Measurements from ENCODE around the gene BAIAP2.

The BAIAP2 gene

DNA sequence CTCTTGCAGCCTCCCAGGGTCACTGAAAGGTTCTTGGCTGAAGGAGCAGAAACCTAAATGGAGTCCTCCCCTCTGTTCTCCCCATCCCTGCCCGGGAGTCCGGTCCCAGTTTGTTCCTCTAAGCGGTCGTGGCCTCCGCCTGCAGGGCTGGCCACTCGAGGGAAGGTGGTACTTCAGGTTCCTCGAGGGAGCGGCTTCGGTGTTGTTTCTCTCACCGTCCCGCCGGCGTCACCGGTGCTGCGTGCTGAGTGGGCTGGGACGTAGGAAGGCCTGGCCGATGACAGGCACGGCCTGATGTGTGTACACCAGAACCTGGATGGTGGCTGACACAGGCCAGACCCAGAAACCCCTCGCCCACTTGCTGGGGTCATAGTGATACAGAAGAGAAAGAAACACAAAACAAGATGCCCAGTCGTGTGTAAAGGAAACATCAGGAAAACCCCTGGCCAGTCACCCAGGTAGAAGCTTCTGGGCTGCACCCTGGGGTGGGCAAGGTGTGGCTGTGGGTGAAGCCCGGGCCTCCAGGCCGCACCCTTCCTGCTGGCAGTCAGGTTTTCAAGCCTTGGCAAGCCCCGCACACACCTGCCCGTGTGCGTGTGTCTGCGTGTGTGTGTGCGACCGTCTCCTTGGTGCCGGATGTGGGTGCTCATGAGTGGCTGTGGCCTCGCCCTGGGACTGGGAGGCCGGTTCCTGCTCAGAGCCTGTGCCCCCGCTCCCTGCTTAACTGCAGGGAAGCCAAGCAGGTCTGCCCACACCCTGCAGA, 52.0 kb downstream of the BAIAP2 start:
- no peak for DNase-seq (ENCODE audit: low spot score)

DNA sequence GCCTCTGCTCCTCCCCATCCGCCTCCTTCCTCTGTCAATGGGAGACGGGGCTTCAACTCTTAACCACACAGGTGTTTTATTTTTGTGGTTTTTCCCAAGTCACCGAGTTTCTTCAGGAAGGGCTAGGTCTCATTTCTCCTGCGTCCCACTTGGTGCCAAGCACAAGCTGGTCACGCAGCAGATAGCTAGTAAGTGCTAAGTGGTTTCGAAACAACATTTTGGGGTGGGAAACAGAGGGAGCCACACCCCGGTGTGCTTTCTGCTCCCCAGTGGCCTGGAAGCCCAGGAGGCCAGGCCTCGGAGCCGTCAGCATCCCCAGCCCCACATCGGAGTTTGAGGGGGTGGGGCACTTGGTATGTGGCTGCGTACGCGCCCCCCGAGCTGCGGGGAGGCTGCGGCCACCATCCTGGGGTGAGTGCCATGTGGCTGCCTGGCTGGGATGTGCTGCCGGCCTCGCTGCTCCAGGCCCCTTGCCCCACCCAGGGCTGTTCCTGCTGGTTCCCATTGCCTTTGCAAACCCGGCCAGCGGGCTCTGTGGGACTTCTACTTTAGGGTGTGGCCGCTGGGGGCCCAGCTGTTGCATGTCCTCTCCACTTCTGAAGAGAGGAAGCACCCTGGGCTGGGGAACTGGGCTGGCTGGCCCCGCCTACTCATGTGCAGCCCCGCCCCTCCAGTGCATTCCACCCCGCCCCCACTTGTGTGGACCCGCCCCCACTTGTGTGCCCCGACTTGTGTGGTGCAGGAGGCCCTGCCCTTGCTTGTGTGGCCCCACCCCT, 55.6 kb downstream of the BAIAP2 start:
- peak; percentile 53 for DNase-seq (ENCODE audit: low spot score)

DNA sequence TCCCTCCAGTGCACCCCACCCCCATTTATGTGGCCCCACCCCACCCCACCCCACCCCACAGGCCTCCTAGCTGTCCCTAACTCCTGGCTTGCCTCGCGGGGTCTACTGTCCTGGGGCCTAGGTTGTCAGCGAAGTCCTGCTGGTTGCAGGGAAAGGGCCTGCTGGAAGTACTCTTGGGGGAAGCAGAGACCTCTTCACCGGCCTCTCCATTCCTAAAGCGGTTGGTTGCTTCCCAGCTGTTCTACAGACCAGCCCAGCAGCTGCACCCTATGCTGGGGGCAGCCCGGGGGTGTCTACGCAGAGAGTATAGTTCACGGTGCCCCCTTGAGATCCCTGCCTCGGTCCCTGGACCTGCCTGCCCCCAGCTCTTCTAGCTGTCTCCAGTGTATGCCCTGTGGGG, 56.2 kb downstream of the BAIAP2 start:
- DNase-seq (ENCODE audit: low spot score): no peak

DNA sequence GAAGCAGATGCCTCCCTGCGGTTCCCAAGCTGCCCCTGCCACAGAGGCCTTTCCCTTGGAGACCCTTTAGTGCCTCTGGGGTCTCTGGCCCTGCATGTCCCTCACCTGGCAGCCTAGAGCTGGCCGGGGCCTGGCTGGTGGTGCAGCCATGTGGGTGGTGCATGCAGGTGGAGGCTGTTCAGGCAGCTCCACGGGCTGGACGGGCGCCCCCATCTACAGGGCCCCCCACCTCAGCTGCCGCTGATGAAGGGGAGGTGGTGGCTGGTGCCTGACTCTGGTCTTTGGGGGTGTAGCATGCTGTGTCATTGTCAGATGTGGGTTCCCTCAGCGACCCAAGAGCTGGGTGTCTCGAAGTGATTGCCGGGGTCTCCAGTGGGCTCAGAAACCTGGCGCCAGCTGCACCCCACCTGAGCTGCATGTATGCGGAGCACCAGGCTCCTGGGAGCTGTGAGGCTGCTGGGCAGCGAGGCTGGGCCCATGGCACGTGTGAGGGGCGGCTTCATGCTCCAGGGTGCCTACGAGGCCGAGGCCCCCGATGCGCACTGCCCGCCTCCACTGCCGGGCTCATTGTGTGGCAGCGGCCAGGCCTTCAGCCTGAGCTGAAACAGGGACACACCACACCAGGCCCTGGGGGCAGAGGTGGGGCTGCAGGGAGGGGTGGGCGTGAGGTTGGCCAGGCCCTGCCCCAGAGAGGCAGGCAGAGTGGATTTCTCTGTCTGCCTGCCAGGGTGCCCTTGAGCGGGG, 57.0 kb downstream of the BAIAP2 start:
- DNase-seq (ENCODE audit: low spot score): no peak

GRCh38 chr17:81092518-81093095, 57.7 kb downstream of the BAIAP2 start:
- no peak for DNase-seq (ENCODE audit: low spot score)

DNA sequence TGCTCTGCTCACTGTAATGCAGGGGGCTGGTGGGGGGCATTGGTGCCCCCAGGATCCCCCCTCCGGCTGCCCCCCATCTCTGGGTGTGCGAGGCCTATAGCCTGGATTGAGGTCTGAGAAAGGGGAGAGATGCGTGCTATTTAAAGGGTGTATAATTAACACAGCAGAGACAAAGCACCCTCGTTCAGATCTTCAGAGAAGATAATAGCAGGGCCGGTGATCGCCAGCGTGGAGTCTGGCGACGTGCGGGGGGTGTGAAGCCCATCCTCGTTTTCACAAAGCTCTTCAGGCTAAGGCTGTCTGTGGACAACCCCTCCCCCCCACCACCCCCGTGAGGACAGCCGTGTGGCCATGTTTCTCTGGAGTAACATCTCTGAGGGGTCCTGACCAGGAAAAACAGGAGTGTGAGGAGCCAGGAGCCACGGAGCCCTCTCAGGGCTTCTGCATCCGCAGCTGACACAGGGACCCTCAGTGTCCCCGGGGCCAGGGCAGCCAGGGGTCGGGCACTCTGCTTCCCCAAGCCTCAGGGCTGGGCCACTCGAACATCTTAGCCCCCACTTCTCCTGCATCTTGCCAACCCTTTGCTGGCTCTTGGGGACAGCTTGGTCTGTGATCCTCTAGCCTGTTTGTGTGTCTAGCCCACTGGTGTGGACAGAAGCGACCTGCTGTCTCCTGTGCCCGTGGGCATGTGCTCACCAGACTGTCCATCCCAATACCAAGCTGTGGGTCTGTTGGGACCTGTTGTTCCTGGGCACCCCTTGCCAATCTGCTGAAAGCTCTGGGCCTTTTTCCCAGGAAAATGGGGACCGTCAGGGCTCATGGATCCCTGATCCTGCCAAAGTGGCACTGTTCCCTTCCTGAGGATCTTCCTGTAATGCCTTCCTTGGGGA, 58.9 kb downstream of the BAIAP2 start:
- DNase-seq (ENCODE audit: low spot score): no peak

GRCh38 chr17:81094509-81095382, 59.8 kb downstream of the BAIAP2 start:
- DNase-seq (ENCODE audit: low spot score): peak; percentile 97

DNA sequence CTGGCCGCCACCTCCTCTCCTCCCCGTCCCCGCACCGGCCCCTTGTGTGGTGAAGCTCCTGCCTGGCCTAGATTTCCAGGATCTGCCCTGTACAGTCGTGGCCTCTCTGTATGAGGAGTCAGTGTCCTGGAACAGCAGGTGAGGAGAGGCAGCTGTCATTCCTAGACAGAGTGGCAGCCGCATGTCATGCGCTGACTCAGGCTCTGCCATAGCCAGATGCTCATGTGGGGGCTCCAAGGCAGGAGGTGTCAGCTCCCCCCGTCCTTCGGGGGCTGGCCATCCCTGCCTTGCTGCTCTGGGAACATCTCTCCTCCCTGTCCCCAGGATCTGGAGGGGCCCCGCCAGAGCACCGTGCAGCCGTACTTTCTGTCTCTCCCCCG, 60.4 kb downstream of the BAIAP2 start:
- DNase-seq (ENCODE audit: low spot score): no peak

DNA sequence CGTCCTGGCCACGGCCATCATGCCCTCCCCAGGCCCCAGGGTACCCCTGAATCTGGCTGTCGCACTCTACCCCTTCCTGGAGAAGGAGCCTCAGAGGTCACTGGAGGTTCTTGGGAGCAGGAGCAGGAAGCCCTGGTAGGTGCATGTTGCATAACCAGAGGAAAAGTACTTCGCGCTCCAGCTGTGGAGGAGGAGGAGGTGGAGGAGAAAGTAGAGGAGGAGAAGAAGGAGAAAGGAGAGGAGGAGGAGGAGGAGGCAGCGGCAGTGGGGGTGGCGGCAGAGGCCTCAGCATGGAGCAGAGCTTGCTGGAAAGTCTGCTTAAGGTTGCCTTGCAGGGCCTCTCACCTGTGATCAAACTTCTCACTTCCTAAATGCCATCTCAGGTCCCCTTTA, 61.8 kb downstream of the BAIAP2 start:
- no peak for DNase-seq (ENCODE audit: low spot score)

GRCh38 chr17:81097134-81097942, 62.4 kb downstream of the BAIAP2 start:
- DNase-seq (ENCODE audit: low spot score): peak; percentile 87

GRCh38 chr17:81097943-81098308, 63.0 kb downstream of the BAIAP2 start:
- peak; percentile 63 for DNase-seq (ENCODE audit: low spot score)

- DNase-seq (ENCODE audit: low spot score): no peak
These were observed 64.9 kb downstream of the BAIAP2 start for GRCh38 chr17:81099888-81100287.

DNA sequence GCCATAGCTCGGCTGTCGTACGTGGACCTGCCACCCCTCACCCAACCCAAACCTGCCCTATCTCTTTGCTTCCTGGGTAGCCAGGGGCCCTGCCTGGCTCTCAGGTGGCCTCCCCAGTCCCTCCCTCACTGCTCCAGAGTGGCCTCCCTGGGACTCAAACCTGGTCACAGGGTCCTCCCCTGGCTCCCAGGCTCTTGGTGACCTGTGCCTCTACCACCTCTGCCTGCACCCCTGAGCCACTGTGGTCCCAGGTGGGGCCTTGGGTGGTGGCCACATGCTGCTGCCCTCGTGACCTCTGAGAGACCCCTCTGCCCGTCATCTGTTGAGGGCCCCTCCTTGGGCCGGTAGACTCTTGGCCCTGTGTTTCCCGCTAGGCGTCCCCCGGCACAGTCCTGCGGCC, 65.7 kb downstream of the BAIAP2 start:
- no peak for DNase-seq (ENCODE audit: low spot score)

DNA sequence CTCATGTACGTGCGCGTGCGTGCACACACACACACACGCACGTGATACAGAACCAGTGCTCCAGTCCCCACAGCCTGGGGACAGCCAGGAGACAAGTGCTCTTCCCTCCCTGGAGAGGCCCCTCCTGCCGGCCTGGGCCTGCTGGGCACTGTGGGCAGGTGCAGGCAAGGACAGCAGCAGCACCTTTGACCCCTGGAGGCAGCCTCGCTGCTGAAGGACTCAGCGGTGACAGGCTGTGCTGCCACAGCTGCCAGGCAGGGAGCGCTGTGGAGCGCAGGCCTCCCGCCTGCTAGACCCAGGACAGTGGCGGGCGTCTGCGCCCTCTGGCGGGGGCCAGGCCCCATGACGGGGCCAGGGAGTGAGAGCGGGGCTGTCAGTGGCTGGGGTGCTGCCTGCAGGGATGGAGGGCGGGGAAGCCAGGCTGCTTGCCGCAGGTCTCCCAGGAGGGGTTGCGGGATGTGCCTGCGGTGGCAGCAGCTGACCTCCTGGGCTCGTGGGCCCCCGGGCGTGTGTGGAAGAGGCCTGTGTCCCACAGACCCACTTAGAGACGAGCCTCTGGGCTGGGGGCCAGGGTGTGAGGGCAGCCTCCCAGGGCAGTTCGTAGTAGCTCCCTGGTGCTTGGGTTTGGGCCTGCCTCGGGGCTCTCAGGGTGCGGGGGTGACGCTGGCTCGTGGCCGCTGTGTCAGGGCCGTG, 66.8 kb downstream of the BAIAP2 start:
- peak; percentile 95 for DNase-seq (ENCODE audit: low spot score)

DNA sequence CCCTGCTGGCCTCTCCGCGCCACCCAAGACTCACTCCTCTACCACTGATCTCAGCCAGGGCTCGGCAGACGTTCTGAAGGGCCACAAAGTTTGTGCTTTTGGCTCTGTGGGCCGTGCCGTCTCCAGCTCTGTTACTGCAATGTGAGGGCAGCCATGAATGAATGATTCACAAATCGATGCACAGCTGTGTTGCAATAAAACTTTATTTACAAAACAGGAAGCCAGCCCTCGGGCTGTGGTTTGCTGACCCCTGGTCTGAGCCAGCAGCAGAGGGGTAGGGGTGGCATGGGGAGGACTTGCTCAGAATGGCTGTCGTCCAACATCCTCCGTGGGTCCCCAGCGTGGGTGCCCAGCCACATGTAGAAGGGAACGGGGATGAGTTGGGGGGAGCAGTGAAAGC, 67.4 kb downstream of the BAIAP2 start:
- no peak for DNase-seq (ENCODE audit: low spot score)

GRCh38 chr17:81102869-81103268, 67.9 kb downstream of the BAIAP2 start:
- no peak for DNase-seq (ENCODE audit: low spot score)

DNA sequence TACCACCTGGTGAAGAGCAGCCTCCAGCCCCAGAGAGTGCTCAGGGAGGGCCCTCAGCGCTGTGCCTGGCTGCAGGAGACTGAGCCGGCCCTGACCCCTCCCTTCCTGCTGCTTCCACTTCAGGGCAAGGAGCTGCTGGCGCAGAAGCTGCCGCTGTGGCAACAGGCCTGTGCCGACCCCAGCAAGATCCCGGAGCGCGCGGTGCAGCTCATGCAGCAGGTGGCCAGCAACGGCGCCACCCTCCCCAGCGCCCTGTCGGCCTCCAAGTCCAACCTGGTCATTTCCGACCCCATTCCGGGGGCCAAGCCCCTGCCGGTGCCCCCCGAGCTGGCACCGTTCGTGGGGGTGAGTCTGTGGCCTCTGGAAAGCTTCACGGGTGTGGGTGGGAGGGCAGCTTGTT, 68.4 kb downstream of the BAIAP2 start:
- no peak for DNase-seq (ENCODE audit: low spot score)

DNA sequence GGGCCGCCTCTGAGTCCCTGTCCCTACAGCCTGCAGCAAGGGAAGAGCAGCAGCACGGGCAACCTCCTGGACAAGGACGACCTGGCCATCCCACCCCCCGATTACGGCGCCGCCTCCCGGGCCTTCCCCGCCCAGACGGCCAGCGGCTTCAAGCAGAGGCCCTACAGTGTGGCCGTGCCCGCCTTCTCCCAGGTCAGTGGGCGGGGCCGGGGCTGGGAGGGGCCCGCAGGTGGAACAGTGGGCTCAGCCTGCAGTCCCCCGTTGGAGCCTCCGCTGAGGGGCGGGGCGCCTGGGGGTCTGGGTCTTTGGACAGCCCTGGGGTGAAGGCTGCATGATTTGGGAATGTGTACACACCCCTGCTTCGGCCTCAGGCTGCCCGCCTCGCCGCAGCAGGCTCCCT, 71.8 kb downstream of the BAIAP2 start:
- no peak for DNase-seq (ENCODE audit: low spot score)

DNA sequence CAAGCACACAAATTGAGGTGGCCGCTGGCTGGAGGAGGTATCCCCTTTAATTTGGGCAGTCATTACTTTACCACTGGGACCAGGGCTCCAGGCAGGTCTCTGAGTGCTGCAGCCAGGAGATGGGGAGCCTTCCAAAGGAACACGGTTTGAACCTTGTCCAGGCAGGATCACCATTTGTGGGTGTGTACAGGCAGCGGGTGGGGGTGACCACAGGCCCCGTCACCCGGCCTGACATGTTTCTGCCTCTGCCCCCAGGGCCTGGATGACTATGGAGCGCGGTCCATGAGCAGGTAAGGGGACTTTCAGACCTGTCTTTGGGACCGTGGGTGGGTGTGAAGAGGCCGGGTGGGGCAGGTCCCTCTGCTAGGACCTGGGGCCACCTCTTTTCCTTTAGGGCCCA, 73.3 kb downstream of the BAIAP2 start:
- DNase-seq (ENCODE audit: low spot score): no peak

Data from AG08395 (cell line).